Measurements from ENCODE around the gene CCDC85A. TPM values are rescaled to one million over a fixed set of nuclear protein-coding genes. Genes with fewer than 3 reads are reported as not detected.

CCDC85A gene
- total and polyA plus RNA-seq, 10 donors: 0.07 to 2.6 (median 0.77) TPM

- H3K27me3 ChIP-seq (replicated peaks in 1 of 7): peaks cover 0 to 11% (median 0%) of the 10 kb centered on the region in 7 donors
- no peak for TF ChIP-seq CTCF (IDR thresholded peaks at IDR 0.05 in 8 of 11, conservative IDR thresholded peaks at IDR 0.05 in 3 of 11)
- TF ChIP-seq POLR2AphosphoS5 (IDR thresholded peaks at IDR 0.05): no peak
- no peak for TF ChIP-seq POLR2A (IDR thresholded peaks at IDR 0.05)
- intact Hi-C loops (cut with DNase I; ENCODE audit: low total_unique reads): no loop called here
- no peaks in the 10 kb centered on the region for H3K36me3 ChIP-seq
- H3K4me3 ChIP-seq: no peak overlapping the region
- no peak for DNase-seq
- no peaks in the 10 kb centered on the region for H3K9me3 ChIP-seq
- H3K27ac ChIP-seq: no peak overlapping the region
- WGBS, 5 donors: 72 to 92% (median 85%) methylated on average over 4 of the region's 4 CpGs
- no peaks in the 10 kb centered on the region for H3K4me1 ChIP-seq
Observed at GRCh38 chr2:56167616-56168562, 15.9 kb upstream of the CCDC85A start.

- Histone ChIP-seq H3K4me3 (no peak overlapping the region), H3K27me3 (replicated peaks in 1 of 7) (peaks cover 0 to 11% (median 0%) of the 10 kb centered on the region in 7 donors), H3K9me3 (no peaks in the 10 kb centered on the region), H3K4me1 (no peaks in the 10 kb centered on the region), H3K27ac (no peak overlapping the region), H3K36me3 (no peaks in the 10 kb centered on the region)
- 79 to 92% (median 86%) methylated on average over 3 of the region's 3 CpGs for WGBS, 5 donors
- no peak for TF ChIP-seq CTCF (IDR thresholded peaks at IDR 0.05 in 8 of 11, conservative IDR thresholded peaks at IDR 0.05 in 3 of 11)
- no peak for TF ChIP-seq POLR2AphosphoS5 (IDR thresholded peaks at IDR 0.05)
- no peak for TF ChIP-seq POLR2A (IDR thresholded peaks at IDR 0.05)
- intact Hi-C loops (cut with DNase I; ENCODE audit: low total_unique reads): no loop called here
- no peak for DNase-seq
Observed at GRCh38 chr2:56169521-56169920, 14.3 kb upstream of the CCDC85A start.

GRCh38 chr2:56170504-56170903 lies 13.3 kb upstream of the CCDC85A start:
- intact Hi-C loops (cut with DNase I; ENCODE audit: low total_unique reads): no loop called here
- DNase-seq: no peak
- H3K27ac ChIP-seq: no peak overlapping the region
- no peak overlapping the region for H3K4me3 ChIP-seq
- TF ChIP-seq POLR2A (IDR thresholded peaks at IDR 0.05): no peak
- TF ChIP-seq CTCF (IDR thresholded peaks at IDR 0.05 in 8 of 11, conservative IDR thresholded peaks at IDR 0.05 in 3 of 11): no peak
- TF ChIP-seq POLR2AphosphoS5 (IDR thresholded peaks at IDR 0.05): no peak
- no peaks in the 10 kb centered on the region for H3K9me3 ChIP-seq
- no peaks in the 10 kb centered on the region for H3K36me3 ChIP-seq
- H3K4me1 ChIP-seq: no peaks in the 10 kb centered on the region
- peaks cover 0 to 16% (median 0%) of the 10 kb centered on the region in 7 donors for H3K27me3 ChIP-seq (replicated peaks in 1 of 7)
- WGBS, 5 donors: 74 to 82% (median 76%) methylated on average over 5 of the region's 5 CpGs

GRCh38 chr2:56170988-56171387 lies 12.8 kb upstream of the CCDC85A start:
- intact Hi-C loops (cut with DNase I; ENCODE audit: low total_unique reads): no loop called here
- H3K27me3 ChIP-seq (replicated peaks in 1 of 7): peaks cover 0 to 19% (median 0%) of the 10 kb centered on the region in 7 donors
- H3K27ac ChIP-seq: no peak overlapping the region
- TF ChIP-seq CTCF (IDR thresholded peaks at IDR 0.05 in 8 of 11, conservative IDR thresholded peaks at IDR 0.05 in 3 of 11): no peak
- no peak for TF ChIP-seq POLR2AphosphoS5 (IDR thresholded peaks at IDR 0.05)
- TF ChIP-seq POLR2A (IDR thresholded peaks at IDR 0.05): no peak
- WGBS, 5 donors: 41 to 49% (median 46%) methylated on average over 2 of the region's 2 CpGs
- no peaks in the 10 kb centered on the region for H3K4me1 ChIP-seq
- H3K36me3 ChIP-seq: no peaks in the 10 kb centered on the region
- H3K4me3 ChIP-seq: no peak overlapping the region
- H3K9me3 ChIP-seq: no peaks in the 10 kb centered on the region
- DNase-seq: no peak

Measured in spleen (tissue), 11 donors.